HL-60 (cell line): ENCODE measurements around the gene CNTNAP5.

ENCODE experiments used
- DNase-seq, 2 experiments: peaks; one replicate each; pipeline ENCODE4 v3.0.0-alpha.2; 2010 to 2020; ENCODE audit warnings: low read depth in 1 of 2, low spot score in 1 of 2
- H3K27ac ChIP-seq: fragments of 250-450 bp; sonication (Bioruptor Pico); replicated peaks from 2 replicates; pipeline ENCODE4 v1.5.1; 2020; ENCODE audit warnings: mild to moderate bottlenecking, moderate library complexity
- H3K27me3 ChIP-seq: fragments of 250-450 bp; sonication (Bioruptor Pico); 2 replicates; pipeline ENCODE4 v1.5.1; 2021; ENCODE audit warnings: mild to moderate bottlenecking, moderate library complexity; ENCODE audit not compliant: insufficient read depth, poor library complexity, severe bottlenecking
- H3K4me3 ChIP-seq: replicated peaks from 2 replicates; pipeline ENCODE4 v1.5.1; 2011; ENCODE audit warnings: mild to moderate bottlenecking, control low read depth, low read length; ENCODE audit not compliant: insufficient read depth
- CTCF ChIP-seq: IDR thresholded peaks from one replicate; pipeline ENCODE4 v1.5.1; 2011; ENCODE audit warnings: low read length, control low read depth, inconsistent platforms; ENCODE audit not compliant: insufficient read depth
- GABPA ChIP-seq: IDR thresholded peaks from 2 replicates; pipeline ENCODE4 v1.6.1; 2012; ENCODE audit warnings: low read depth
- POLR2AphosphoS5 ChIP-seq: IDR thresholded peaks from 2 replicates; pipeline ENCODE4 v1.6.1; 2012; ENCODE audit warnings: low read depth
- REST ChIP-seq: IDR thresholded peaks from 2 replicates; pipeline ENCODE4 v1.6.1; 2012; ENCODE audit warnings: low read depth; ENCODE audit not compliant: insufficient replicate concordance
- SPI1 ChIP-seq: IDR thresholded peaks from 2 replicates; pipeline ENCODE4 v1.6.1; 2012; ENCODE audit warnings: low read depth, mild to moderate bottlenecking, borderline replicate concordance

The CNTNAP5 gene

GRCh38 chr2:124582387-124582786 is 557.3 kb downstream of the CNTNAP5 start:
- DNase-seq, result no peak
- TF ChIP-seq GABPA (no peak), SPI1 (no peak), CTCF (no peak), REST (no peak), POLR2AphosphoS5 (no peak)

GRCh38 chr2:124584615-124585014 is 559.5 kb downstream of the CNTNAP5 start:
- no peaks in the 10 kb centered on the region for H3K27me3 ChIP-seq
- no peak overlapping the region for H3K4me3 ChIP-seq
- no peak overlapping the region for H3K27ac ChIP-seq
- TF ChIP-seq REST, result no peak
- TF ChIP-seq POLR2AphosphoS5, result no peak
- TF ChIP-seq GABPA, result no peak
- no peak for TF ChIP-seq SPI1
- no peak for TF ChIP-seq CTCF
- no peak for DNase-seq

More at GRCh38 chr2:124582387-124582786, 557.3 kb downstream of the CNTNAP5 start:
- no peaks in the 10 kb centered on the region for H3K27me3 ChIP-seq
- no peak overlapping the region for H3K4me3 ChIP-seq
- H3K27ac ChIP-seq, result no peak overlapping the region

GRCh38 chr2:124585277-124585676 is 560.2 kb downstream of the CNTNAP5 start:
- TF ChIP-seq REST (no peak), GABPA (no peak), SPI1 (no peak), POLR2AphosphoS5 (no peak), CTCF (no peak)
- no peak for DNase-seq
- Histone ChIP-seq H3K4me3 (no peak overlapping the region), H3K27ac (no peak overlapping the region), H3K27me3 (no peaks in the 10 kb centered on the region)
